ENCODE data around the gene RGSL1. TPM values are rescaled to one million over a fixed set of nuclear protein-coding genes. Genes with fewer than 3 reads are reported as not detected.

RGSL1 gene
- total RNA-seq, 2 donors from 2014 or later = not detected

- Histone ChIP-seq H3K27ac (ENCODE audit: low read depth, low read length) (no peak overlapping the region), H3K36me3 (ENCODE audit: control insufficient read depth, insufficient read depth, low read length) (no peaks in the 10 kb centered on the region), H3K4me3 (ENCODE audit: low read length) (no peak overlapping the region), H3K9ac (ENCODE audit: extremely low read depth, low read length, poor library complexity, severe bottlenecking) (no peak overlapping the region), H3K4me1 (ENCODE audit: control insufficient read depth, insufficient read depth, low read length) (peaks cover 3% of the 10 kb centered on the region), H3K9me3 (ENCODE audit: control insufficient read depth, low read length) (no peaks in the 10 kb centered on the region), H3K27me3 (ENCODE audit: control insufficient read depth, insufficient read depth, low read length, poor library complexity, severe bottlenecking) (no peaks in the 10 kb centered on the region)
- no peak for DNase-seq
- H3K4me1 Mint-ChIP-seq = peaks cover 3% of the 10 kb centered on the region
- no peaks in the 10 kb centered on the region for H3K36me3 Mint-ChIP-seq (ENCODE audit: low read depth)
- no peak overlapping the region for H3K27ac Mint-ChIP-seq
- no peak overlapping the region for H3K4me3 Mint-ChIP-seq
- no peaks in the 10 kb centered on the region for H3K9me3 Mint-ChIP-seq
- peaks cover 7% of the 10 kb centered on the region for H3K27me3 Mint-ChIP-seq (ENCODE audit: insufficient read depth)
- TF ChIP-seq, protein P1, sequence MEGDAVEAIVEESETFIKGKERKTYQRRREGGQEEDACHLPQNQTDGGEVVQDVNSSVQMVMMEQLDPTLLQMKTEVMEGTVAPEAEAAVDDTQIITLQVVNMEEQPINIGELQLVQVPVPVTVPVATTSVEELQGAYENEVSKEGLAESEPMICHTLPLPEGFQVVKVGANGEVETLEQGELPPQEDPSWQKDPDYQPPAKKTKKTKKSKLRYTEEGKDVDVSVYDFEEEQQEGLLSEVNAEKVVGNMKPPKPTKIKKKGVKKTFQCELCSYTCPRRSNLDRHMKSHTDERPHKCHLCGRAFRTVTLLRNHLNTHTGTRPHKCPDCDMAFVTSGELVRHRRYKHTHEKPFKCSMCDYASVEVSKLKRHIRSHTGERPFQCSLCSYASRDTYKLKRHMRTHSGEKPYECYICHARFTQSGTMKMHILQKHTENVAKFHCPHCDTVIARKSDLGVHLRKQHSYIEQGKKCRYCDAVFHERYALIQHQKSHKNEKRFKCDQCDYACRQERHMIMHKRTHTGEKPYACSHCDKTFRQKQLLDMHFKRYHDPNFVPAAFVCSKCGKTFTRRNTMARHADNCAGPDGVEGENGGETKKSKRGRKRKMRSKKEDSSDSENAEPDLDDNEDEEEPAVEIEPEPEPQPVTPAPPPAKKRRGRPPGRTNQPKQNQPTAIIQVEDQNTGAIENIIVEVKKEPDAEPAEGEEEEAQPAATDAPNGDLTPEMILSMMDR (conservative IDR thresholded peaks at IDR 0.05) = no peak
- WGBS, 2 experiments (ENCODE audit: insufficient coverage in 1 of 2, insufficient read length in 1 of 2) = 75 to 100% methylated on average over 1 of the region's 1 CpG
Observed at GRCh38 chr1:182488803-182489202, 38.9 kb downstream of the RGSL1 start.

GRCh38 chr1:182493063-182493462, 43.1 kb downstream of the RGSL1 start:
- H3K27ac Mint-ChIP-seq = no peak overlapping the region
- H3K27me3 ChIP-seq (ENCODE audit: control insufficient read depth, insufficient read depth, low read length, poor library complexity, severe bottlenecking) = no peaks in the 10 kb centered on the region
- H3K9ac ChIP-seq (ENCODE audit: extremely low read depth, low read length, poor library complexity, severe bottlenecking) = no peak overlapping the region
- no peaks in the 10 kb centered on the region for H3K36me3 ChIP-seq (ENCODE audit: control insufficient read depth, insufficient read depth, low read length)
- no peaks in the 10 kb centered on the region for H3K9me3 ChIP-seq (ENCODE audit: control insufficient read depth, low read length)
- no peak overlapping the region for H3K4me3 ChIP-seq (ENCODE audit: low read length)
- peaks cover 9% of the 10 kb centered on the region for H3K27me3 Mint-ChIP-seq (ENCODE audit: insufficient read depth)
- no peaks in the 10 kb centered on the region for H3K36me3 Mint-ChIP-seq (ENCODE audit: low read depth)
- no peak overlapping the region for H3K27ac ChIP-seq (ENCODE audit: low read depth, low read length)
- no peaks in the 10 kb centered on the region for H3K9me3 Mint-ChIP-seq
- WGBS, 2 experiments (ENCODE audit: insufficient coverage in 1 of 2, insufficient read length in 1 of 2) = 75 to 90% methylated on average over 1 to 2 of the region's 2 CpGs
- H3K4me1 ChIP-seq (ENCODE audit: control insufficient read depth, insufficient read depth, low read length) = peaks cover 3% of the 10 kb centered on the region
- H3K4me1 Mint-ChIP-seq = peaks cover 1% of the 10 kb centered on the region
- no peak for DNase-seq
- H3K4me3 Mint-ChIP-seq = no peak overlapping the region
- TF ChIP-seq, protein P1 (conservative IDR thresholded peaks at IDR 0.05) = no peak

DNA sequence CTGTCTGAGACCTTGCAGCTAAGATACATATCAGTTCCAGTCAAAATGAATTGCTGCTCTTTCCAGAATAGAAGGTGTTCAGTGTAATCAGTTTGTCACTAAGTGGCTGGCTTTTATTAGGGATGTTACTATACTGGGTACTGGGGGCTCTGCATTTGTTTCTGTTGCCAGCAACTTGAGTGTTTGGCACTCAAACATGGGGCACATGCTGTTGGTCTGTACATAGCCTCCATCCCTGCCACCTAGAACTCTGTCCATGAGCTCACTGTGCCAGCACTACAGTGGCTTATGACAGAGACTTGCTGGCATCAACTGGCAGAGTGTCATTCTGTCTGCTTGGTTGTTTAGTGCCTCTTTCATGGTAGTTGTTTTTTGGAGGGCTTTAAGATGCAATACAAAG, 45.1 kb downstream of the RGSL1 start:
- H3K4me3 Mint-ChIP-seq = no peak overlapping the region
- TF ChIP-seq, protein P1 (conservative IDR thresholded peaks at IDR 0.05) = no peak
- no peak overlapping the region for H3K4me3 ChIP-seq (ENCODE audit: low read length)
- H3K4me1 ChIP-seq (ENCODE audit: control insufficient read depth, insufficient read depth, low read length) = peaks cover 3% of the 10 kb centered on the region
- no peaks in the 10 kb centered on the region for H3K36me3 Mint-ChIP-seq (ENCODE audit: low read depth)
- H3K27ac Mint-ChIP-seq = no peak overlapping the region
- no peak overlapping the region for H3K9ac ChIP-seq (ENCODE audit: extremely low read depth, low read length, poor library complexity, severe bottlenecking)
- H3K9me3 ChIP-seq (ENCODE audit: control insufficient read depth, low read length) = no peaks in the 10 kb centered on the region
- H3K27ac ChIP-seq (ENCODE audit: low read depth, low read length) = no peak overlapping the region
- H3K27me3 ChIP-seq (ENCODE audit: control insufficient read depth, insufficient read depth, low read length, poor library complexity, severe bottlenecking) = no peaks in the 10 kb centered on the region
- no peaks in the 10 kb centered on the region for H3K4me1 Mint-ChIP-seq
- no peaks in the 10 kb centered on the region for H3K36me3 ChIP-seq (ENCODE audit: control insufficient read depth, insufficient read depth, low read length)
- peaks cover 7% of the 10 kb centered on the region for H3K27me3 Mint-ChIP-seq (ENCODE audit: insufficient read depth)
- H3K9me3 Mint-ChIP-seq = no peaks in the 10 kb centered on the region
- no peak for DNase-seq
